Stomach (tissue), 9 donors: ENCODE measurements around the gene HMGXB3. TPM values are rescaled to one million over a fixed set of nuclear protein-coding genes. Genes with fewer than 3 reads are reported as not detected.

ENCODE experiments used
- DNase-seq, 2 donors: peaks; one replicate each; pipeline versions ENCODE4 v3.0.0 to v3.0.0-alpha.2; 2013 to 2019
- H3K27ac ChIP-seq, 5 donors: fragments of 200-600 bp in 4 of 5; sonication (generic) in 4 of 5; one replicate each; pipeline ENCODE4 v1.5.1; 2013 to 2019; ENCODE audit warnings: mild to moderate bottlenecking in 1 of 5, moderate library complexity in 1 of 5
- H3K27me3 ChIP-seq, 3 donors: fragments of 200-600 bp; sonication (generic); one replicate each; pipeline ENCODE4 v1.5.1; 2017 to 2019; ENCODE audit warnings: mixed run types in 1 of 3
- H3K36me3 ChIP-seq, 4 donors: fragments of 200-600 bp; sonication (generic); 1 replicate in 3 of 4; 2 replicates in 1 of 4; pipeline ENCODE4 v1.5.1; 2016 to 2019
- H3K4me1 ChIP-seq, 4 donors: fragments of 200-600 bp; sonication (generic); one replicate each; pipeline ENCODE4 v1.5.1; 2016 to 2019
- H3K4me3 ChIP-seq, 4 donors: fragments of 200-600 bp; sonication (generic) in 3 of 4; one replicate each; pipeline ENCODE4 v1.5.1; 2016 to 2019; ENCODE audit warnings: mild to moderate bottlenecking in 1 of 4
- H3K9me3 ChIP-seq, 4 donors: fragments of 200-600 bp; sonication (generic); one replicate each; pipeline ENCODE4 v1.5.1; 2016 to 2019
- EP300 ChIP-seq: sonication (generic); formaldehyde crosslinking; IDR thresholded peaks from one replicate; pipeline ENCODE4 v1.6.1; 2017; ENCODE audit warnings: antibody characterized with exemption
- POLR2A ChIP-seq, 4 donors: fragments of 450-650 bp; IDR thresholded peaks; one replicate each; pipeline ENCODE4 v1.6.1; 2016; ENCODE audit warnings: antibody characterized with exemption in 4 of 4, control low read depth in 2 of 4, mild to moderate bottlenecking in 1 of 4, moderate library complexity in 1 of 4
- POLR2AphosphoS5 ChIP-seq, 3 donors: sonication (generic); formaldehyde crosslinking; IDR thresholded peaks; one replicate each; pipeline ENCODE4 v1.6.1; 2016; ENCODE audit warnings: antibody characterized with exemption in 3 of 3
- WGBS, 5 donors: extraction: QIAGEN DNeasy Blood & Tissue Kit in 3 of 5; methylation state at CpG; one replicate each; pipeline versions ENCODE4 v1.1.5 to v1.1.7; 2013 to 2018; 5-methylcytosine and 5-hydroxymethylcytosine counted together
- intact Hi-C: fragments of 100-400 bp; cut with DNase I; formaldehyde crosslinking; loops from one replicate; pipeline ENCODE4 v1.15.1; 2023; ENCODE audit warnings: low total_unique reads
- polyA plus RNA-seq, 3 donors: library from polyadenylated mRNA; stranded (reverse); fragments of 200-250 nt; gene quantifications; one replicate each; pipeline ENCODE4 v1.2.3, GENCODE V29; 2013
- small RNA-seq, 4 donors: library from RNA; depleted of rRNA; stranded (forward); fragments of <200 nt; gene quantifications; one replicate each; pipeline ENCODE3, GENCODE V24; 2016
- total RNA-seq, 5 donors: library from RNA; depleted of rRNA; stranded (reverse); fragments of >200 nt; gene quantifications; one replicate each; pipeline versions ENCODE4 v1.1.0 to v1.2.3, GENCODE V29; 2014 to 2016
- TF ChIP-seq, protein P1 (sequence below), 7 experiments: fragments of 450-650 bp in 4 of 7; fragments of 200-600 bp in 3 of 7; sonication (generic) in 3 of 7; IDR thresholded peaks; one replicate each; pipeline ENCODE4 v1.5.1; 2016 to 2019; ENCODE audit warnings: antibody characterized with exemption in 7 of 7, control low read depth in 2 of 7, mild to moderate bottlenecking in 1 of 7
- donor health status: healthy with polysubstance abuse.
- donor health status: Bipolar disorder and iron deficiency.
- donor health status: healthy.

The HMGXB3 gene
- total and polyA plus RNA-seq, 8 donors, result 7.9 to 90.6 (median 32.6) TPM

DNA sequence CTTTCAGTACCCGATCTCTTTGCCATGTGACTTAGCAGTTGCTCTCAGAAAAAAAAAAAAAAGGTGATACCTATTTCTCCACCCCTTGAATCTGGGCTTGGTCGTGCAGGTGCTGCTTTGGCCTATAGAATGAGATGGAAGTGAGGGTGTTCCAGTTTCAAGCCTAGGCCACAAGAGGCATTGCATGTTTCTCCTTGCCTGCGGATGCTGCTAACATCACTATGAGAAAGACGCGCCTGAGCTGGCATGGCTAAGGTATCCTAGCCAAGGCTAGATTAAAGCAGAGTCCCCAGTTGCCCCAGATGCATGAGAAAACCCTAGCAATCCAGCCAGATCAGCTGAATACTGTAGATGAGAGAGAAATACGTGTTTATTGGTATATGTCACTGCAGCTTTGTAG lies 100.5 kb downstream of the HMGXB3 start:
- TF ChIP-seq POLR2A (IDR thresholded peaks at IDR 0.05) (no peak), POLR2AphosphoS5 (IDR thresholded peaks at IDR 0.05) (no peak), EP300 (no peak)
- TF ChIP-seq, protein P1, sequence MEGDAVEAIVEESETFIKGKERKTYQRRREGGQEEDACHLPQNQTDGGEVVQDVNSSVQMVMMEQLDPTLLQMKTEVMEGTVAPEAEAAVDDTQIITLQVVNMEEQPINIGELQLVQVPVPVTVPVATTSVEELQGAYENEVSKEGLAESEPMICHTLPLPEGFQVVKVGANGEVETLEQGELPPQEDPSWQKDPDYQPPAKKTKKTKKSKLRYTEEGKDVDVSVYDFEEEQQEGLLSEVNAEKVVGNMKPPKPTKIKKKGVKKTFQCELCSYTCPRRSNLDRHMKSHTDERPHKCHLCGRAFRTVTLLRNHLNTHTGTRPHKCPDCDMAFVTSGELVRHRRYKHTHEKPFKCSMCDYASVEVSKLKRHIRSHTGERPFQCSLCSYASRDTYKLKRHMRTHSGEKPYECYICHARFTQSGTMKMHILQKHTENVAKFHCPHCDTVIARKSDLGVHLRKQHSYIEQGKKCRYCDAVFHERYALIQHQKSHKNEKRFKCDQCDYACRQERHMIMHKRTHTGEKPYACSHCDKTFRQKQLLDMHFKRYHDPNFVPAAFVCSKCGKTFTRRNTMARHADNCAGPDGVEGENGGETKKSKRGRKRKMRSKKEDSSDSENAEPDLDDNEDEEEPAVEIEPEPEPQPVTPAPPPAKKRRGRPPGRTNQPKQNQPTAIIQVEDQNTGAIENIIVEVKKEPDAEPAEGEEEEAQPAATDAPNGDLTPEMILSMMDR (IDR thresholded peaks at IDR 0.05), result no peak
- H3K27ac ChIP-seq, result no peak overlapping the region
- DNase-seq, result no peak
- intact Hi-C loops, result no loop called here
- no peak overlapping the region for H3K4me3 ChIP-seq
- H3K4me1 ChIP-seq, result no peaks in the 10 kb centered on the region
- no peaks in the 10 kb centered on the region for H3K9me3 ChIP-seq
- H3K36me3 ChIP-seq, result no peaks in the 10 kb centered on the region
- 75 to 87% (median 78%) methylated on average over 6 of the region's 6 CpGs for WGBS, 5 donors
- no peaks in the 10 kb centered on the region for H3K27me3 ChIP-seq

Small RNA genes within 50 kb of the gene (small RNA-seq; reads per million reads assigned to genes)
- 0 reads per million in 4 donors for gene RF00019

Other genes starting within 250 kb of the HMGXB3 start
- gene PDE6A, start 55.9 kb upstream of the HMGXB3 start, total RNA-seq, result under 1 TPM in 1 of 5 donors, not detected in 4; under 0.01 TPM
- under 1 TPM in 1 of 3 donors, not detected in 2; 0.80 TPM for gene PDE6A, start 55.9 kb upstream of the HMGXB3 start, polyA plus RNA-seq
- gene SLC26A2, start 40.0 kb upstream of the HMGXB3 start, total RNA-seq, result 100 to 1,000 TPM in 1 of 5 donors, 10 to 100 TPM in 1, 1 to 10 TPM in 3; 3.6 to 135 (median 8.4) TPM
- 1 to 10 TPM in 2 of 3 donors, under 1 TPM in 1; 0.81 to 7.4 (median 1.2) TPM for gene SLC26A2, start 40.0 kb upstream of the HMGXB3 start, polyA plus RNA-seq
- 1 to 10 TPM in 2 of 5 donors, under 1 TPM in 2, not detected in 1; under 0.01 to 3.3 (median 1.6) TPM for gene TIGD6, start 85 bp upstream of the HMGXB3 start, total RNA-seq
- 1 to 10 TPM; 1.8 to 2.9 (median 2.9) TPM for gene TIGD6, start 85 bp upstream of the HMGXB3 start, polyA plus RNA-seq
- 100 to 1,000 TPM in 1 of 5 donors, 10 to 100 TPM in 4; 17.8 to 235 (median 34.9) TPM for gene CSF1R, start 85.8 kb downstream of the HMGXB3 start, total RNA-seq
- gene CSF1R, start 85.8 kb downstream of the HMGXB3 start, polyA plus RNA-seq, result 10 to 100 TPM in 1 of 3 donors, 1 to 10 TPM in 2; 3.0 to 10.2 (median 8.5) TPM
- 10 to 100 TPM; 16.5 to 71.2 (median 53.1) TPM for gene PDGFRB, start 155.1 kb downstream of the HMGXB3 start, total RNA-seq
- gene PDGFRB, start 155.1 kb downstream of the HMGXB3 start, polyA plus RNA-seq, result 1 to 10 TPM; 4.7 to 9.1 (median 6.9) TPM
- gene CDX1, start 166.0 kb downstream of the HMGXB3 start, total RNA-seq, result 100 to 1,000 TPM in 1 of 5 donors, 1 to 10 TPM in 1, not detected in 3; 2.0 to 472 TPM
- under 1 TPM in 1 of 3 donors, not detected in 2; 0.31 TPM for gene CDX1, start 166.0 kb downstream of the HMGXB3 start, polyA plus RNA-seq
- 10 to 100 TPM in 1 of 5 donors, not detected in 4; 29.3 TPM for gene SLC6A7, start 189.3 kb downstream of the HMGXB3 start, total RNA-seq
- not detected for gene SLC6A7, start 189.3 kb downstream of the HMGXB3 start, polyA plus RNA-seq